OCI-LY3 (cell line): ENCODE measurements around the gene CTNND2.

Source experiments
- H2AFZ ChIP-seq: fragments of 200-600, 300-600 bp; shearing (Covaris generic); 2 replicates; pipeline ENCODE4 v1.6.0; 2014; ENCODE audit warnings: antibody characterized with exemption, low read depth, low read length
- H3K27ac ChIP-seq: fragments of 200-600, 300-600 bp; sonication (generic); 2 replicates; pipeline ENCODE4 v1.5.1; 2014; ENCODE audit warnings: mild to moderate bottlenecking, low read length, moderate library complexity, mixed read lengths
- H3K27me3 ChIP-seq: fragments of 200-600, 300-600 bp; sonication (generic); 2 replicates; pipeline ENCODE4 v1.6.1; 2014; ENCODE audit warnings: low read depth, low read length, mixed read lengths
- H3K36me3 ChIP-seq: fragments of 200-600, 300-600 bp; sonication (generic); replicated peaks from 2 replicates; pipeline ENCODE3; 2014; ENCODE audit warnings: low read depth, low read length, mixed read lengths
- H3K4me1 ChIP-seq: fragments of 300-600, 200-600 bp; sonication (generic); 2 replicates; pipeline ENCODE4 v1.6.1; 2014; ENCODE audit warnings: low read length, mixed read lengths
- H3K4me2 ChIP-seq: fragments of 200-600, 300-600 bp; sonication (generic); 2 replicates; pipeline ENCODE4 v1.6.1; 2014; ENCODE audit warnings: low read length, mixed read lengths
- H3K4me3 ChIP-seq: fragments of 300-600, 200-600 bp; sonication (generic); 2 replicates; pipeline ENCODE4 v1.5.1; 2014; ENCODE audit warnings: antibody characterized with exemption, mild to moderate bottlenecking, low read length, moderate library complexity
- H3K79me2 ChIP-seq: fragments of 300-600, 200-600 bp; shearing (Covaris generic); 2 replicates; pipeline ENCODE4 v1.6.1; 2014; ENCODE audit warnings: mild to moderate bottlenecking, low read length, mixed read lengths
- H3K9ac ChIP-seq: fragments of 300-600, 200-600 bp; shearing (Covaris generic); 2 replicates; pipeline ENCODE4 v1.6.0; 2014; ENCODE audit warnings: mild to moderate bottlenecking, low read length, moderate library complexity
- H3K9me3 ChIP-seq: fragments of 200-600, 300-600 bp; shearing (Covaris generic); 2 replicates; pipeline ENCODE4 v1.6.1; 2014; ENCODE audit warnings: low read length, mixed read lengths; ENCODE audit not compliant: insufficient read depth
- H4K20me1 ChIP-seq: fragments of 200-600, 300-600 bp; sonication (generic); 2 replicates; pipeline ENCODE4 v1.6.1; 2016; ENCODE audit warnings: low read length, mixed read lengths; ENCODE audit not compliant: insufficient read depth
- EZH2phosphoT487 ChIP-seq: fragments of 200-600 bp; shearing (Covaris generic); IDR thresholded peaks from 2 replicates; pipeline ENCODE4 v1.6.1; 2018; ENCODE audit warnings: antibody characterized with exemption, mixed run types, low read depth
- TF ChIP-seq, protein P1 (sequence below): fragments of 200-600, 300-600 bp; sonication (generic); IDR thresholded peaks from 2 replicates; pipeline ENCODE4 v1.5.1; 2014; ENCODE audit warnings: antibody characterized with exemption, low read length, low read depth

Gene CTNND2

DNA sequence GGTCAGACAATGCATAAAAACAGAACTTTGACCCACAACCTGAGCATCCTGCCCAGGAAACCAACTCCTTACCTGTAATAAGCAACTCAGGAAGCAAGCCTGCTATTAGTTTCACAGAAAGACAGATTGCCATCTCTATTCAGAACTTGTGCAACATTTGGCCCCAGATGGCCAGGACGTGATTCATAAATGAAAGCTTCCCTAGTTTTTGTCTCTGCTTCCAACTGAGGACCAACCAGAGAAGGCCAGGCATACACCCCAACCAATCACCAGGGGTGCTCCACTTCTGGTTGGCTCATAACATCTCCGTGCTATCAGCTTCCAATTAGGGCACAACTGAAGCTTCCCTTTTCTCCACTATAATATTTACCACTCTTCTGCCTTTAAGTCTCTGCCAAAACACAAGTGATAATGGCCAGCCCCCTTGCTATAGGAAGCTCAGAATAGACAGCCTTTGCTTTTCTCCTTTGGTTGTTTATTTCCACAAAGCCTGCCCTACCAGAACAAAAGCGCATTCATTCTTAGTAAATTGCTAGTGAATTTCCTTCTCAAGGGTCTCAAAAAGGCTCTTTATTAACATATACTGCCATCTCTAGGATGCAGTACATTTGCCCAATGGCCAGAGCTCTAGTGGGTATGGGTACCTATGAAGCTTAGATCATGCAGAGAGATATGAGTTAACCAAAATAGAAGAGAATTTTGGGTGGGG, 853.5 kb downstream of the CTNND2 start:
- Histone ChIP-seq H4K20me1 (no peaks in the 10 kb centered on the region), H3K4me1 (no peaks in the 10 kb centered on the region), H3K27ac (no peak overlapping the region), H3K9me3 (no peaks in the 10 kb centered on the region), H3K4me2 (no peak overlapping the region), H3K9ac (no peak overlapping the region), H3K79me2 (no peaks in the 10 kb centered on the region), H3K4me3 (no peak overlapping the region), H3K27me3 (no peaks in the 10 kb centered on the region), H3K36me3 (no peaks in the 10 kb centered on the region), H2AFZ (no peak overlapping the region)
- no peak for TF ChIP-seq EZH2phosphoT487
- TF ChIP-seq, protein P1, sequence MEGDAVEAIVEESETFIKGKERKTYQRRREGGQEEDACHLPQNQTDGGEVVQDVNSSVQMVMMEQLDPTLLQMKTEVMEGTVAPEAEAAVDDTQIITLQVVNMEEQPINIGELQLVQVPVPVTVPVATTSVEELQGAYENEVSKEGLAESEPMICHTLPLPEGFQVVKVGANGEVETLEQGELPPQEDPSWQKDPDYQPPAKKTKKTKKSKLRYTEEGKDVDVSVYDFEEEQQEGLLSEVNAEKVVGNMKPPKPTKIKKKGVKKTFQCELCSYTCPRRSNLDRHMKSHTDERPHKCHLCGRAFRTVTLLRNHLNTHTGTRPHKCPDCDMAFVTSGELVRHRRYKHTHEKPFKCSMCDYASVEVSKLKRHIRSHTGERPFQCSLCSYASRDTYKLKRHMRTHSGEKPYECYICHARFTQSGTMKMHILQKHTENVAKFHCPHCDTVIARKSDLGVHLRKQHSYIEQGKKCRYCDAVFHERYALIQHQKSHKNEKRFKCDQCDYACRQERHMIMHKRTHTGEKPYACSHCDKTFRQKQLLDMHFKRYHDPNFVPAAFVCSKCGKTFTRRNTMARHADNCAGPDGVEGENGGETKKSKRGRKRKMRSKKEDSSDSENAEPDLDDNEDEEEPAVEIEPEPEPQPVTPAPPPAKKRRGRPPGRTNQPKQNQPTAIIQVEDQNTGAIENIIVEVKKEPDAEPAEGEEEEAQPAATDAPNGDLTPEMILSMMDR, result no peak

- Histone ChIP-seq H3K4me1 (no peaks in the 10 kb centered on the region), H3K9ac (no peak overlapping the region), H3K4me2 (no peak overlapping the region), H3K79me2 (no peaks in the 10 kb centered on the region), H3K27ac (no peak overlapping the region), H3K27me3 (no peaks in the 10 kb centered on the region), H3K9me3 (no peaks in the 10 kb centered on the region), H4K20me1 (no peaks in the 10 kb centered on the region), H2AFZ (no peak overlapping the region; the same call in 1 of the 2 replicates), H3K36me3 (no peaks in the 10 kb centered on the region), H3K4me3 (no peak overlapping the region)
- TF ChIP-seq, protein P1, result peak; percentile 44
- TF ChIP-seq EZH2phosphoT487, result no peak
Observed at GRCh38 chr5:11048760-11049159, 855.5 kb downstream of the CTNND2 start.

DNA sequence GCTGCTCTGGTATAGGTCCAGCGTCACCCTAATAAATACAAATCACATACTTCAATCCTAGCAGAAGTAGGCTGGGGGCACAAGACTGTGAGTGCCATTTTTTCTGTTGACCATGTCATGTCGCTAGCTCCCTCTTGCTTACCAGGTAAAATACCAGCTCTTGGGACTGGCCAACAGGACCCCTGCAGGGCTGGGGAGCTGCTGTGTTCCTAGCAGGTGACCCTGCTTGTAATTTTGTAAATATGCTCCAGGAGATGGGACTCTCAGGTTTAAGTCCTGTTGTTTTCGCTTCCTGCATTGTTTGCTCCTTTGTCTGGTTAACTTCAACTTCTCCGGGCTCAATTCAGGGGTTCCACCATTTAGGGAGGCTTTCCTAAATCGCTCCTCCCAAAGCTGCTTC, 856.6 kb downstream of the CTNND2 start:
- H4K20me1 ChIP-seq, result no peaks in the 10 kb centered on the region
- no peak overlapping the region for H2AFZ ChIP-seq

DNA sequence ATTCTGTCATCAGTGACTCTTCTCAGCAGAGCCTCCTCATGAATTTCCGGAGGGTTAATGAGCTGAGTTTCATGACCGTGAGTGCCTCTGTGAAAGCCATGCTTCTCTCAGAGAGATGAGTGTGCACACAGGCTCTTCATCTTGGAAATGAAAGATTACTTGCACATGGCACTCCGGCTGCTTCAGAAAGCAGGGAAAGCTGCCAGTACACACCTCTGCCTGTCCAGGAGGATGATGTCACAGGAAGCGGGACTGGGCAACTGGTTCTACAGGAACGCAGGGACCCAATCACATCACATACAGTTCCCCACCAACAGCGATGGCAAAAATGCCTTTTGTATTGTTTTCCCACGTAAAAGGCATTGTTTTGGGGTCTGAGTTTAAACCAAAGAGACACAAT, 857.2 kb downstream of the CTNND2 start:
- H3K4me1 ChIP-seq, result no peaks in the 10 kb centered on the region
- H4K20me1 ChIP-seq, result no peaks in the 10 kb centered on the region
- H3K9ac ChIP-seq, result no peak overlapping the region
- H3K27me3 ChIP-seq, result no peaks in the 10 kb centered on the region
- no peaks in the 10 kb centered on the region for H3K79me2 ChIP-seq
- no peak for TF ChIP-seq EZH2phosphoT487
- TF ChIP-seq, protein P1, result no peak
- no peak overlapping the region for H3K4me3 ChIP-seq
- no peaks in the 10 kb centered on the region for H3K9me3 ChIP-seq
- no peak overlapping the region for H3K27ac ChIP-seq
- no peaks in the 10 kb centered on the region for H3K36me3 ChIP-seq
- no peak overlapping the region for H2AFZ ChIP-seq
- no peak overlapping the region for H3K4me2 ChIP-seq

More for the DNA sequence above, 856.6 kb downstream of the CTNND2 start:
- Histone ChIP-seq H3K27ac (no peak overlapping the region), H3K9ac (no peak overlapping the region), H3K27me3 (no peaks in the 10 kb centered on the region), H3K4me3 (no peak overlapping the region), H3K9me3 (no peaks in the 10 kb centered on the region), H3K79me2 (no peaks in the 10 kb centered on the region), H3K36me3 (no peaks in the 10 kb centered on the region), H3K4me2 (no peak overlapping the region), H3K4me1 (no peaks in the 10 kb centered on the region)
- no peak for TF ChIP-seq EZH2phosphoT487
- TF ChIP-seq, protein P1, result no peak
